CD4-positive, alpha-beta memory T cell (primary cell): Measurements from ENCODE around the gene IGSF9B. TPM values are rescaled to one million over a fixed set of nuclear protein-coding genes. Genes with fewer than 3 reads are reported as not detected.

Source experiments
- CTCF ChIA-PET: fragments of 350-600 bp; sonication (Branson Sonifier 250); formaldehyde crosslinking; loops from one replicate; lab custom pipeline; 2021; ENCODE audit warnings: inconsistent platforms; ENCODE audit not compliant: partially characterized antibody; lab: Charles Lee
- POLR2A ChIA-PET: fragments of 350-600 bp; sonication (Branson Sonifier 250); formaldehyde crosslinking; loops from one replicate; lab custom pipeline; 2021; ENCODE audit not compliant: partially characterized antibody; lab: Charles Lee
- DNase-seq, 5 donors: peaks; one replicate each; pipeline versions ENCODE4 v3.0.0 to v3.0.0-alpha.2; 2020 to 2022; ENCODE audit warnings: mixed read lengths in 1 of 5
- H3K27ac ChIP-seq: one replicate; pipeline ENCODE4 v1.7.0; 2013; ENCODE audit warnings: low read depth, low read length
- H3K27me3 ChIP-seq: 2 replicates; pipeline ENCODE4 v1.7.0; 2013; ENCODE audit warnings: mild to moderate bottlenecking, low read length, moderate library complexity; ENCODE audit not compliant: insufficient read depth
- H3K36me3 ChIP-seq: 2 replicates; pipeline ENCODE4 v1.7.0; 2013; ENCODE audit warnings: mild to moderate bottlenecking, low read length, moderate library complexity; ENCODE audit not compliant: insufficient read depth
- H3K4me1 ChIP-seq: 2 replicates; pipeline ENCODE4 v1.7.0; 2013; ENCODE audit warnings: mild to moderate bottlenecking, low read length, moderate library complexity; ENCODE audit not compliant: insufficient read depth
- H3K4me3 ChIP-seq, 2 donors: one replicate each; pipeline ENCODE4 v1.7.0; 2013; ENCODE audit warnings: low read length in 2 of 2, mild to moderate bottlenecking in 1 of 2
- H3K9me3 ChIP-seq, 2 donors: one replicate each; pipeline ENCODE4 v1.7.0; 2013; ENCODE audit warnings: low read length in 2 of 2, control low read depth in 1 of 2; ENCODE audit not compliant: control insufficient read depth in 1 of 2
- H3K27ac Mint-ChIP-seq, 7 donors: one replicate each; pipeline ENCODE4 v1.8.0; 2020 to 2021; ENCODE audit warnings: mixed read lengths in 7 of 7, mild to moderate bottlenecking in 6 of 7, inconsistent platforms in 3 of 7, moderate library complexity in 3 of 7
- H3K27me3 Mint-ChIP-seq, 2 donors: one replicate each; pipeline ENCODE4 v1.8.0; 2020 to 2021; ENCODE audit warnings: mixed read lengths in 2 of 2
- H3K36me3 Mint-ChIP-seq, 2 donors: one replicate each; pipeline ENCODE4 v1.8.0; 2020 to 2021; ENCODE audit warnings: mixed read lengths in 2 of 2, inconsistent platforms in 1 of 2, mild to moderate bottlenecking in 1 of 2
- H3K4me1 Mint-ChIP-seq, 4 donors: one replicate each; pipeline ENCODE4 v1.8.0; 2020 to 2021; ENCODE audit warnings: mixed read lengths in 4 of 4, mild to moderate bottlenecking in 1 of 4
- H3K4me3 Mint-ChIP-seq, 8 donors: one replicate each; pipeline ENCODE4 v1.8.0; 2020 to 2021; ENCODE audit warnings: mixed read lengths in 8 of 8, mild to moderate bottlenecking in 7 of 8, moderate library complexity in 6 of 8, inconsistent platforms in 3 of 8
- H3K9me3 Mint-ChIP-seq, 8 donors: one replicate each; pipeline ENCODE4 v1.8.0; 2020 to 2021; ENCODE audit warnings: mixed read lengths in 8 of 8, mild to moderate bottlenecking in 5 of 8, inconsistent platforms in 3 of 8, moderate library complexity in 1 of 8
- intact Hi-C: fragments of 100-400 bp; cut with micrococcal nuclease; formaldehyde crosslinking; loops from one replicate; pipeline ENCODE4 v1.15.1; 2023
- polyA plus RNA-seq, 2 donors: library from polyadenylated mRNA; unstranded; fragments of 300-500 nt; fragmentation: Illumina TruSeq; gene quantifications; one replicate each; pipeline ENCODE4 v1.2.3, GENCODE V29; 2021
- total RNA-seq, 2 experiments: library from RNA; stranded (reverse); gene quantifications; one replicate each; pipeline ENCODE4 v1.2.3, GENCODE V29; 2021

The IGSF9B gene
- total and polyA plus RNA-seq, 4 experiments from 2014 or later, result 0.59 to 38.6 (median 19.3) TPM

GRCh38 chr11:133919330-133920108, 37.2 kb downstream of the IGSF9B start:
- peaks cover 22 to 24% of the 10 kb centered on the region in 2 donors for H3K36me3 Mint-ChIP-seq
- peaks cover 0 to 4% (median 4%) of the 10 kb centered on the region in 4 donors for H3K4me1 Mint-ChIP-seq
- intact Hi-C loops, result no loop called here
- Histone ChIP-seq H3K27me3 (no peaks in the 10 kb centered on the region), H3K9me3 (no peaks in the 10 kb centered on the region), H3K4me3 (no peak overlapping the region), H3K4me1 (no peaks in the 10 kb centered on the region), H3K27ac (no peak overlapping the region), H3K36me3 (peaks cover under 1% of the 10 kb centered on the region)
- H3K9me3 Mint-ChIP-seq, result no peaks in the 10 kb centered on the region
- ChIA-PET CTCF (no interaction called here), POLR2A (interaction anchor here (1.0 to 1.3 kb wide), 2 partner anchors 27 to 115 kb away, joined by 3 to 4 read pairs; no protein-coding TSS in a partner anchor)
- peak overlapping the region in 1 of 7 donors; percentile 4 for H3K27ac Mint-ChIP-seq
- H3K27me3 Mint-ChIP-seq, result no peaks in the 10 kb centered on the region
- peak overlapping the region in 7 of 8 donors; percentile 61 to 84 (median 77) for H3K4me3 Mint-ChIP-seq
- DNase-seq, result peak in 1 of 5 donors; percentile 14

GRCh38 chr11:133918608-133919260, 38.0 kb downstream of the IGSF9B start:
- Mint-ChIP-seq H3K9me3 (no peaks in the 10 kb centered on the region), H3K27me3 (no peaks in the 10 kb centered on the region), H3K27ac (peak overlapping the region in 4 of 7 donors; percentile 24 to 83 (median 58)), H3K4me1 (peaks cover 0 to 4% (median 4%) of the 10 kb centered on the region in 4 donors), H3K36me3 (peaks cover 18 to 22% of the 10 kb centered on the region in 2 donors), H3K4me3 (peak overlapping the region; percentile 61 to 86 (median 80))
- POLR2A ChIA-PET, result interaction anchor here (1.3 kb wide), 1 partner anchor 116 kb away, joined by 4 read pairs; no protein-coding TSS in a partner anchor
- peaks cover 3% of the 10 kb centered on the region for H3K36me3 ChIP-seq
- CTCF ChIA-PET, result no interaction called here
- intact Hi-C loops, result no loop called here
- no peaks in the 10 kb centered on the region for H3K4me1 ChIP-seq
- DNase-seq, result no peak
- no peak overlapping the region for H3K4me3 ChIP-seq
- H3K27me3 ChIP-seq, result no peaks in the 10 kb centered on the region
- H3K9me3 ChIP-seq, result no peaks in the 10 kb centered on the region
- H3K27ac ChIP-seq, result no peak overlapping the region

GRCh38 chr11:133917921-133918607, 38.7 kb downstream of the IGSF9B start:
- CTCF ChIA-PET, result no interaction called here
- H3K4me3 ChIP-seq, result no peak overlapping the region
- H3K27ac Mint-ChIP-seq, result no peak overlapping the region

GRCh38 chr11:133916784-133917440, 39.9 kb downstream of the IGSF9B start:
- peaks cover 7% of the 10 kb centered on the region for H3K36me3 ChIP-seq
- H3K9me3 Mint-ChIP-seq, result no peaks in the 10 kb centered on the region
- H3K27me3 Mint-ChIP-seq, result no peaks in the 10 kb centered on the region
- no peaks in the 10 kb centered on the region for H3K4me1 ChIP-seq
- no peak overlapping the region for H3K4me3 Mint-ChIP-seq
- CTCF ChIA-PET, result interaction anchor here (1.8 kb wide), 1 partner anchor 31 kb away, joined by 5 read pairs; no protein-coding TSS in a partner anchor
- POLR2A ChIA-PET, result interaction anchor here (1.6 kb wide), 1 partner anchor 11 kb away, joined by 3 read pairs; no protein-coding TSS in a partner anchor
- H3K4me3 ChIP-seq, result no peak overlapping the region
- no peak overlapping the region for H3K27ac ChIP-seq
- H3K36me3 Mint-ChIP-seq, result peaks cover 24 to 27% of the 10 kb centered on the region in 2 donors
- no peak for DNase-seq
- intact Hi-C loops, result no loop called here
- H3K9me3 ChIP-seq, result no peaks in the 10 kb centered on the region
- H3K4me1 Mint-ChIP-seq, result peaks cover 0 to 4% (median 4%) of the 10 kb centered on the region in 4 donors
- H3K27ac Mint-ChIP-seq, result peak overlapping the region in 2 of 7 donors; percentile 12 to 22
- H3K27me3 ChIP-seq, result no peaks in the 10 kb centered on the region

More at GRCh38 chr11:133917921-133918607, 38.7 kb downstream of the IGSF9B start:
- intact Hi-C loops, result no loop called here
- Mint-ChIP-seq H3K4me3 (peak overlapping the region; percentile 32 to 82 (median 58)), H3K4me1 (peaks cover 0 to 4% (median 4%) of the 10 kb centered on the region in 4 donors), H3K9me3 (no peaks in the 10 kb centered on the region), H3K36me3 (peaks cover 21 to 22% of the 10 kb centered on the region in 2 donors), H3K27me3 (no peaks in the 10 kb centered on the region)
- peaks cover 7% of the 10 kb centered on the region for H3K36me3 ChIP-seq
- no peak for DNase-seq
- no peaks in the 10 kb centered on the region for H3K4me1 ChIP-seq
- POLR2A ChIA-PET, result interaction anchor here (1.3 to 1.6 kb wide), 2 partner anchors 10 to 116 kb away, joined by 3 to 4 read pairs; no protein-coding TSS in a partner anchor
- no peaks in the 10 kb centered on the region for H3K27me3 ChIP-seq
- no peak overlapping the region for H3K27ac ChIP-seq
- no peaks in the 10 kb centered on the region for H3K9me3 ChIP-seq

DNA sequence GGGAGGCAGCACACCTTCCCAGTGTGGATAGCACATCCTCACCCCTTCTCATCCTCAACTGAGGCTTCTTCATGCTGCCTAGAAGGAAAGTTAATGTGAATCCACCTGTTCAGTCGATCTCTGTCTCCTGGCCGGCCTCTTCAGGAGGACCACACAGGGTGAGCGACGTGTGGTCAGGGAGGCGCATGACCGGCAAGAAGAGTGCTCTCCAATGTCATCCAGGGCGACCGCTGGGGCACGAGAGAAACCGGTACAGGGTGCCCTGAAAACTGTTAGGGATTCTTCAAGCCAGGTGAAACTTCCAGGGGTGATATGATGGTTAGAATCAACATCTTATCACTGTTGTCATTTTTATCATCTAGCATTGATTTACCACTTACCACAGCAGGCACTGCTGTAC, 43.0 kb downstream of the IGSF9B start:
- Histone ChIP-seq H3K36me3 (peaks cover 7% of the 10 kb centered on the region), H3K27me3 (no peaks in the 10 kb centered on the region), H3K27ac (no peak overlapping the region), H3K9me3 (no peaks in the 10 kb centered on the region), H3K4me3 (no peak overlapping the region), H3K4me1 (no peaks in the 10 kb centered on the region)
- H3K4me1 Mint-ChIP-seq, result peaks cover 0 to 4% (median 3%) of the 10 kb centered on the region in 4 donors
- ChIA-PET POLR2A (no interaction called here), CTCF (interaction anchor here (1.4 kb wide), 1 partner anchor 10 kb away, joined by 4 read pairs; no protein-coding TSS in a partner anchor)
- no peak for DNase-seq
- intact Hi-C loops, result no loop called here
- H3K27ac Mint-ChIP-seq, result no peak overlapping the region
- H3K4me3 Mint-ChIP-seq, result no peak overlapping the region
- H3K9me3 Mint-ChIP-seq, result no peaks in the 10 kb centered on the region
- no peaks in the 10 kb centered on the region for H3K27me3 Mint-ChIP-seq
- H3K36me3 Mint-ChIP-seq, result peaks cover 34 to 43% of the 10 kb centered on the region in 2 donors

DNA sequence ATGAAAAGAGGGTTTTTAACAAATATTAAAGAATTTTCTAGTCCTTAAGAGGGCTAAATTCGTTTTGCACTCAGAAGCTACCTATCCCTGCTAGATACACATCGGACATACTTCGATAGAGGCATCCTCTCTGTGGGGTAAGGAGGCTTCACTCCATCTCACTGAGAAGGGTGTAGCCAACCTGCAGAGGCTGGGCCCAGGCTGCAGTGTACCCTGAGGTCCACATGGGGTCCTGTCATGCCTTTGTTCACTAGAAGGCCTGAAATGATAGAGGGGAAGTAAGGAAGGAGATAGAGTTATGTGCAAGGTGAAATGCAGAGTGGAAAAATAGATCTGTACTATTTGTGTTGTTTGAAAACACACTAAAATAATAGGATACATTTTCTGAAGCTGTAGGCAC, 45.6 kb downstream of the IGSF9B start:
- H3K36me3 Mint-ChIP-seq, result peaks cover 42 to 55% of the 10 kb centered on the region in 2 donors
- no peaks in the 10 kb centered on the region for H3K9me3 Mint-ChIP-seq
- DNase-seq, result no peak
- Histone ChIP-seq H3K4me3 (no peak overlapping the region), H3K9me3 (no peaks in the 10 kb centered on the region), H3K4me1 (no peaks in the 10 kb centered on the region), H3K36me3 (peaks cover 7% of the 10 kb centered on the region), H3K27ac (no peak overlapping the region), H3K27me3 (no peaks in the 10 kb centered on the region)
- intact Hi-C loops, result no loop called here
- H3K4me3 Mint-ChIP-seq, result no peak overlapping the region
- ChIA-PET POLR2A (no interaction called here), CTCF (interaction anchor here (1.3 kb wide), 1 partner anchor 140 kb away, joined by 4 read pairs; no protein-coding TSS in a partner anchor)
- H3K27me3 Mint-ChIP-seq, result no peaks in the 10 kb centered on the region
- no peak overlapping the region for H3K27ac Mint-ChIP-seq
- H3K4me1 Mint-ChIP-seq, result no peaks in the 10 kb centered on the region
